Mesodermal cell (in vitro differentiated cells): ENCODE results near the gene SIRT7.
"Not testable (repeated sequence)": the region's sequence is repeated elsewhere in the genome, so short reads cannot be mapped to it uniquely, and the experiment has no call there.

ENCODE experiments used
- H3K27ac ChIP-seq: 2 replicates; pipeline ENCODE4 v1.7.0; 2013; ENCODE audit warnings: mild to moderate bottlenecking, low read depth, low read length, moderate library complexity; ENCODE audit not compliant: severe bottlenecking
- H3K36me3 ChIP-seq: 2 replicates; pipeline ENCODE4 v1.7.1; 2013; ENCODE audit warnings: mild to moderate bottlenecking, low read length, moderate library complexity; ENCODE audit not compliant: control insufficient read depth, insufficient read depth
- H3K4me1 ChIP-seq: one replicate; pipeline ENCODE4 v1.7.1; 2013; ENCODE audit warnings: mild to moderate bottlenecking, low read length; ENCODE audit not compliant: insufficient read depth, control insufficient read depth, poor library complexity, severe bottlenecking
- H3K4me3 ChIP-seq: 2 replicates; pipeline ENCODE4 v1.7.0; 2013; ENCODE audit warnings: low read length, control low read depth, mild to moderate bottlenecking; ENCODE audit not compliant: insufficient read depth, poor library complexity, severe bottlenecking; ENCODE audit errors: extremely low read depth
- H3K9me3 ChIP-seq: 2 replicates; pipeline ENCODE4 v1.7.1; 2013; ENCODE audit warnings: mild to moderate bottlenecking, low read length, moderate library complexity; ENCODE audit not compliant: control insufficient read depth
- WGBS, 2 experiments: methylation state at CpG; one replicate each; pipeline ENCODE4 v1.1.5; 2013; ENCODE audit warnings: missing lambda C conversion rate in 2 of 2; ENCODE audit not compliant: insufficient coverage in 2 of 2; 5-methylcytosine and 5-hydroxymethylcytosine counted together

The SIRT7 gene

DNA sequence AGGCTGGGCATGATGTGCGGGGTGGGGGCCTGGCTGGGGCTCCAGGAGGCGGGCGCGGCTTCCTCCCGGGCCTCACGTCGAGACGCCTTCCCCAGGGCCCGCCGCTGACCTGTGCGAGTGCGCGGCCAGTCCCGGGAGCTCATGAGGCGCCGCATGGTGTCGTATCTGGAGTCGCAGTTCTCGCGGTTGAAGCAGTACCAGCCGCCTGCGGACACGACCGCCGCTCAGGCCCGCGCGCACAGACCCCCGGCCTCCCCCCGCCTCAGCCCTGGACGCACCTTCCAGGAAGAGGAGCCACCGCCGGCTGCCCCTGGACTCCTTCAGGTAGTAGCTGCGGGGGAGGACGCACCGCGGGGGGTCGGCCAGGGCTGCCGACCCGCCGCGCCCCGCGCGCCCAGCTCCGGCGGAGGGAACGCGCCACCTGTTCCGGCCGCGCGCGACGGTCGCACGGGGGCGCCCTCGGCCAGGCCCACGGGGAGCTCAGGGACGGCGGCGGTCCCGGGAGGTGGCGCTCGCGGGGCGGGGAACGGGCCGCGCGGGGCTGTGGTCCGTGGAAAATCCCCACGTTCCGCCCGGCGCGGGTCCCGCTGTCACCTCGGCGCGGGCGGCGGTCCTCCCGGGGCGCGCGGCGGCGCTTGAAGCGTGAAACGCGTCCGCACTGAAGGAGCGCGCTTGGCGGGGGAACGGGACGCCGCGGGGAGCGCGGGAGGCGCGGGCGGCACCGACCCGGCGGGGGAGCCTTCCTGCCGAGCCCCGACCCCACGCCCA lies 41.6 kb upstream of the SIRT7 start:
- no peaks in the 10 kb centered on the region for H3K36me3 ChIP-seq
- H3K4me3 ChIP-seq = peak overlapping the region; percentile 51
- peaks cover 9% of the 10 kb centered on the region for H3K4me1 ChIP-seq
- no peaks in the 10 kb centered on the region for H3K9me3 ChIP-seq
- no peak overlapping the region for H3K27ac ChIP-seq
- WGBS, 2 experiments = 4 to 5% methylated on average over 100 to 109 of the region's 112 CpGs

- Histone ChIP-seq H3K27ac (no peak overlapping the region), H3K36me3 (peaks cover 3% of the 10 kb centered on the region), H3K9me3 (no peaks in the 10 kb centered on the region), H3K4me3 (no peak overlapping the region), H3K4me1 (peaks cover 9% of the 10 kb centered on the region)
- WGBS, 2 experiments = 73 to 86% methylated on average over 12 to 14 of the region's 15 CpGs
Observed at GRCh38 chr17:81958633-81959342, 40.8 kb upstream of the SIRT7 start.

- WGBS, 2 experiments = 90 to 92% methylated on average over 8 to 10 of the region's 19 CpGs
- H3K4me1 ChIP-seq = peaks cover 9% of the 10 kb centered on the region
- H3K9me3 ChIP-seq = no peaks in the 10 kb centered on the region
- no peak overlapping the region for H3K4me3 ChIP-seq
- no peak overlapping the region for H3K27ac ChIP-seq
- peaks cover 3% of the 10 kb centered on the region for H3K36me3 ChIP-seq
Observed at GRCh38 chr17:81957691-81958432, 39.9 kb upstream of the SIRT7 start.

DNA sequence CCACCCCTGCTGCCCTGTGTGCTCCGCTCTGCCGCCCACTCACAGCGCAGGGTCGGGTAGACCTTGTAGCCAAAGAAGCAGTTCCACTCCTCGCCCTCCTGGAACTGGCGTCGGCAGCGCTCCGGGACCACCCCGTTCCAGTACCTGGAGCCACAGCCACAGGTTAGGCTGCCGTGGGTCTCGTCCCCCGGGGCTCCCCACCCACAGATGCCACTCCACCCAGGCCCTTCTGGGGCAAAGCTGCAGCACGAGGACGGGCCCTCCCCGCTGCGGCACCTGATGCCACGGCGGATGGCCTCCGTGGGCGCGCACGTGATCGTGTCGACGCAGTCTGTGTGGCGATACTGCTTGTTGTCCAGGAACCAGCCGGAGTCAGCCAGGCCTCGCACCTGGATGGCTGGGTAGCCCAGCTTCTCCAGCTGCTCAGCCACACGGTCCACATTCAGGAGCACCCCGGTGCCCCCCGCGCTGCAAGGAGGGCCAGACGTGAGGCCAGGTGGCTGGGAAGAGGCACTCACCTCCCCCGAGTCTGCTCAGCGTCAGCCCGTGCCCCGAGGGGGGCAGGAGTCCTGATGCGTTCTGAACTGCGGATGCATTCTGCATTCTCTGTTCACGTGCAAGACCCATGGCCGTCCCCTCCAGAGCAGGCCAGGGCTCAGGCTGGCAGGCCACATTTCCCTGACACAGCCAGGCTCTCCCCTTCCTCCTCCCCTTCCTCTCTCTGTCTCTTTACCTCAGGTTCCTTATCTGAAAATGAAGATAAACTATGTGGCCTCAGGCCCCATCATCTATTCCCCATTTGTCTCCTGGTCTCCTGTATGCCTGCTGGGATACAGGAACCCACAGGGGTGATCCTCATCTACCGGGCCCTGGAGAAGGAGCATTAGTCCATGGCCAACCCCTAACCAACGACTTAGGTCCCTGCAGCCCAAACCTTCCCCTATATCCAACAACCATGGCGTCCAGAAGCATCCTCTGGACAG lies 38.9 kb upstream of the SIRT7 start:
- H3K9me3 ChIP-seq = no peaks in the 10 kb centered on the region
- peaks cover 3% of the 10 kb centered on the region for H3K36me3 ChIP-seq
- no peak overlapping the region for H3K27ac ChIP-seq
- peaks cover under 1% of the 10 kb centered on the region for H3K4me1 ChIP-seq
- 91 to 93% methylated on average over 44 to 45 of the region's 45 CpGs for whole genome bisulfite sequencing, 2 experiments
- no peak overlapping the region for H3K4me3 ChIP-seq

- H3K4me1 ChIP-seq = no peaks in the 10 kb centered on the region
- 90 to 91% methylated on average over 11 to 13 of the region's 13 CpGs for WGBS, 2 experiments
- no peaks in the 10 kb centered on the region for H3K9me3 ChIP-seq
- no peak overlapping the region for H3K27ac ChIP-seq
- no peak overlapping the region for H3K4me3 ChIP-seq
- H3K36me3 ChIP-seq = peaks cover 3% of the 10 kb centered on the region
Observed at GRCh38 chr17:81955756-81956544, 38.0 kb upstream of the SIRT7 start.

DNA sequence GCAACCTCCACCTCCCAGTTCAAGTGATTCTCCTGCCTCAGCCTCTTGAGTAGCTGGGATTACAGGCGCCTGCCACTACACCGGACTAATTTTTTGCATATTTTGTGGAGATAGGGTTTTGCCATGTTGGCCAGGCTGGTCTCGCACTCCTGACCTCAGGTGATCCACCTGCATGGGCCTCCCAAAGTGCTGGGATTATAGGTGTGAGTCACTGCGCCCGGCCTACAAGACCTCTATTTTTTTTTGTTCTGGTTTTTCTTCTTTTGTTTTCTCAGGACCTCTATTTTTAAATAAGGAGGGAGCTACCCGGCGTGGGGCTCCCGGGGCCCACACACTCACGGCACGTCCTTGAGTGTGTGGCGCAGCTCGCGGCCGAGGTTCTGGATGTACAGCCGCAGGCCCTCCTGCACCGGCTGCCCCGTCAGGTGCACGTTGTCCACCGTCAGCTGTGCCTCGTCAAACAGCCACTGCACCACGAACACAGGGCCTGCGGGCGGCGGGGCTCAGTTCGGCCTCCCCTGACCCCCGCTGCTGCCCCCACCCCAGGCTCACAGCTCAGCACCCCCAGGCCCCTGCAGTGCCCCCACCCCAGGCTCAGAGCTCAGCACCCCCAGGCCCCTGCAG lies 37.2 kb upstream of the SIRT7 start:
- 91 to 97% methylated on average over 15 to 16 of the region's 26 CpGs for WGBS, 2 experiments
- peaks cover 3% of the 10 kb centered on the region for H3K36me3 ChIP-seq
- no peaks in the 10 kb centered on the region for H3K9me3 ChIP-seq
- no peaks in the 10 kb centered on the region for H3K4me1 ChIP-seq
- H3K27ac ChIP-seq = no peak overlapping the region
- H3K4me3 ChIP-seq = no peak overlapping the region

GRCh38 chr17:81954131-81955057 lies 36.4 kb upstream of the SIRT7 start:
- H3K27ac ChIP-seq = no peak overlapping the region
- no peak overlapping the region for H3K4me3 ChIP-seq
- peaks cover 3% of the 10 kb centered on the region for H3K36me3 ChIP-seq
- no peaks in the 10 kb centered on the region for H3K4me1 ChIP-seq
- WGBS, 2 experiments = 85 to 91% methylated on average over 13 of the region's 19 CpGs
- no peaks in the 10 kb centered on the region for H3K9me3 ChIP-seq

- not testable (repeated sequence) for H3K4me1 ChIP-seq
Observed at GRCh38 chr17:81953443-81953842, 35.5 kb upstream of the SIRT7 start.

More at GRCh38 chr17:81953443-81953842, 35.5 kb upstream of the SIRT7 start:
- not testable (repeated sequence) for H3K9me3 ChIP-seq, H3K27ac ChIP-seq, H3K36me3 ChIP-seq, H3K4me3 ChIP-seq
- WGBS, 2 experiments = 73 to 80% methylated on average over 3 to 5 of the region's 5 CpGs
